ENCODE measurements around the gene ARSG. TPM values are rescaled to one million over a fixed set of nuclear protein-coding genes. Genes with fewer than 3 reads are reported as not detected.
"Not testable (repeated sequence)": the region's sequence is repeated elsewhere in the genome, so short reads cannot be mapped to it uniquely, and the experiment has no call there.

The ARSG gene
- total RNA-seq, 2 donors from 2014 or later = 1.8 to 12.1 TPM

DNA sequence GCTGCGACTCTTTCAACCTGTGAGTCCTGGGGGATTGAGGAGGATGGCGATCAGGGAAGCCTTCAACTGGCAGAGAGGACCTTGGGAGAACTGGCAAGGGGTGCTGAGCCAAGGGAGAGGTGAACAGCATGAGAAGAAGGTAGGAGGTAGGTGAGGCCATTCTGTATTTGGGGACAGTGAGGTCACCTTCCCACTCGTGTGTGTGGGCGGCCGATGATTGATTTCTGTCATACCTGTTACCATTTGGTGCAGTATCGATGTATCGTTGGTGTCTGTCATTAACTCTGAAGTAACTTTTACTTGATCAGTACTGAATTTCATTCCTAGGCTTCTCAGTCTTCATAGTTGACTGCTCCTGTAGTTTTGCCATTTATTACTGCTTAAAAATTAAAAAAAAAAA is 3.8 kb downstream of the ARSG start:
- DNase-seq (ENCODE audit: low spot score in 2 of 2) (no peak), ATAC-seq (no peak)
- H3K36me3 Mint-ChIP-seq = peaks cover 0 to 6% of the 10 kb centered on the region in 2 donors
- H3K9me3 Mint-ChIP-seq = no peaks in the 10 kb centered on the region
- no peak overlapping the region for H3K27ac Mint-ChIP-seq

DNA sequence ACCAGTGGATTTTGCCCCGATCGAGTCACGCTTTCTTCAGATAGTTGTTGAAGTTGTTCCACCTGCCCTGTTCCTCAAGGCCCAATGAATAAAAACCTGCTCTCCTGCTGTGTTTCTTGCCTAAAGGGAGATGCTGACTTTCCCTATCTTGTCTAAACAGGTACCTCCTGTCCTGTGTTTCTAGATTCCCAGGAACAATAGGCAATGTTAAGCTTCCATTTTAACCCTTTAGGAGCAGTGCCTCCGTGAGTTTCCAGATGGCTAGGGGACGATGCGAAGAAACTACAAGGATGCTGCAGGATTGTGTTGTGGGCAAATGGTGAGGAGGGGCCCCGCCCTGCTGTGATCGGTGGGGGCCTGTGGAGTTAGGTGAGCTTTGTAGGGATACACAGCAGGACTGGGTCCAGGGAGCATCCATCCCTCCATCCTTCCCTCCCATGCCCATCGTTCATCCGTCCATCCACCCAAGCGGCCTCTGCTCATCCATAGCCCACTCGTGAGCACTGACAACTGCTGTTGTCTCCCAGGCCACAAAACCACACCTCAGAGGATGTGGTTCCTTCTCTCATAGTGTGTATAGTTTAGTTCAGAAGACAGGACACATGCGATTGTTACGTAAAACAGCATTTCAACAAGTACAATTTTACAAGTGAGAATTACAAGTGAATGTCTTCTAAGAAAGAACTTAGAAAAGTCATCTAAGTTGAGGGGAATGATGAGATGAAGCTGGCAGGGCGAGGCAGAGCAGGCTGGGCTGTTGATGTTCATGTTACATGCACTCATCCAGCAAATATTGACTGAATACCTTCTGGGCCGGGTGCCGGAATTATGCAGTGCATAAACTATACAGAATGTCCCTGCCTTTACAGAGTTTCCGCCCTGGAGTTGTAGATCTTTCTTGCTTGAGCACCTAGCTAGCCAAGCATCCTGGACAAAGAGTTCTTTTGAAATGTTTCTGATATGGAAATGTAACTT is 5.2 kb downstream of the ARSG start:
- H3K36me3 Mint-ChIP-seq = no peaks in the 10 kb centered on the region
- peak in 1 of 2 donors; percentile 53 for ATAC-seq
- no peak for DNase-seq (ENCODE audit: low spot score in 2 of 2)
- peak overlapping the region; percentile 19 to 50 for H3K27ac Mint-ChIP-seq
- no peaks in the 10 kb centered on the region for H3K9me3 Mint-ChIP-seq

DNA sequence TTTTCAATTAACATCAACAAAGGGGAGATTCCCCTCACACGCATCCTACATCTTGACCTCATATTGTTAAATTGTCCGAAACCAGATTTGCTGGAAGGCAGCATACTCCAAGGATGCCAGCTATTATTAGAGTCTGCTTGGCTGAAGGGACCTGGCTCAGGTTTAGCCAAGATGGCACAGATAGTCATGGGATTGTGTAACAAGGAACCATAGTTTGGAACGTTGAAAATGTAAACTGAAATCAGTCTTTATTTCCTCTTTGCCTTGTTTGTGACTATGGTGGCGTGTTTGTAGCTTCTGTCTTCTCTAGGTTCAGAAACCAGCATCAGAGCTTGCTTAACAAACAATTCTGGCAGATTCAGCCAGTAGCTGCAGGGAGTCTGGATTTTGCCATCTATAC is 5.9 kb downstream of the ARSG start:
- Mint-ChIP-seq H3K36me3 (no peaks in the 10 kb centered on the region), H3K27ac (peak overlapping the region in 1 of 2 donors; percentile 50), H3K9me3 (no peaks in the 10 kb centered on the region)
- no peak for DNase-seq (ENCODE audit: low spot score in 2 of 2)
- ATAC-seq = no peak

DNA sequence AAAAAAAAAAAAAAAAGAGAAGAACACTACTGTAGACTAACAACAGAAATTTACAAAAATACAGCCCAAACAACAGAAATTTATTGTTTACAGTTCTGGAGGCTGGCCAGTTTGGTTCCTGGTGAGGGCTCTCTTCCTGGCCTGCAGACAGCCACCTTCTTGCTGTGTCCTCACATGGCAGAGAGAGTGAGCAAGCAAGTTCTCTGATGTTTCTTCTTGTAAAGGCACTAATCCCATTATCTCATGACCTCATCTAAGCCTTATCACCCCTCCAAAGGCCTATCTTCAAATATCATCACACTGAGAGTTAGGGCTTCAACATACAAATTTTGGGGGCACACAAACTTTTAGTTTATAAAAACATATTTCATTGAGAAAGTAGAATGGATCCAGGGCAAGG is 7.3 kb downstream of the ARSG start:
- no peaks in the 10 kb centered on the region for H3K36me3 Mint-ChIP-seq
- ATAC-seq (no peak), DNase-seq (ENCODE audit: low spot score in 2 of 2) (no peak)
- H3K27ac Mint-ChIP-seq = no peak overlapping the region
- no peaks in the 10 kb centered on the region for H3K9me3 Mint-ChIP-seq

DNA sequence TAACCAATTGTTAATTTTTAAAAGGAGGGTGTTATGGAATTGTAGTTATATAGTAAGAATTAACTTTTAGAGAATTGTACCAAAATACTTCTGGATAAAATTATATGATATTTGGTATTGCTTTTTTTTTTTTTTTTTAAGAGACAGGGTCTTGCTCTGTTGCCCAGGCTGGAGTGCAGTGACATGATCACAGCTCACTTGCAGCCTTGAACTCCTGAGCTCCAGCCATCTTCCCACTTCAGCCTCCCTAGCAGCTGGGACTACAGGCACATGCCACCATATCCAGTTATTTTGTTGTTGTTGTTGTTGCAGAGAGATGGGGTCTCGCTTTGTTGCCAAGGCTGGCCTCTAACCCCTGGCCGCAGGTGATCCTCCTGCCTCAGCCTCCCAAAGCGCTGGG is 8.5 kb downstream of the ARSG start:
- Mint-ChIP-seq H3K36me3 (no peaks in the 10 kb centered on the region), H3K9me3 (no peaks in the 10 kb centered on the region), H3K27ac (no peak overlapping the region)
- DNase-seq (ENCODE audit: low spot score in 2 of 2) (no peak), ATAC-seq (no peak)

DNA sequence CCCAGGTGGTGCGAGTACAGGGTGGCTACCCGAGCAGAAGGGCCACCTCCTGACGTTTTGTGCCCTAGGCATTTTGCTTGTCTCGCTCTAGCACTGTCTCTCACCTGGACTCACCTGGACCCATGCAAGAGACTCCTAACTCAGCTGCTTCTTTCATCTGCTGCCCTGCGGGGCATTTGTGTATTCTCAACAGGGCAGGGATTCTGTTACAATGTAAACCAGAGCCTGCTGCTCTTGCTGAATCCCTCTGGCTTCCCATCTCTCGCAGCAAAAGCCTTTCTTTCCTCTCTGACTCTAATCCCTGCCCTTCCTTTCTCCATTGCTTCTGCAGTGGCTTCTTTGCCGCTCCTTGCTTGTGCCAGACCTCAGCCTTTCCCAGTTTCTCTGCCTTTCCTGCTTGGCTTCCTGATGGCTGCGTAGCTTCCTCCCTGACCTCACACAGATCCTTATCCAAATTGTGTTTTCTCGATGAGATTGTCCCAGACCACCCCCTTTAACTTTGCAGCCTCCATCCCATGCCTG is 10.2 kb downstream of the ARSG start:
- Mint-ChIP-seq H3K27ac (no peak overlapping the region), H3K36me3 (no peaks in the 10 kb centered on the region), H3K9me3 (no peaks in the 10 kb centered on the region)
- ATAC-seq (no peak), DNase-seq (ENCODE audit: low spot score in 2 of 2) (no peak)

DNA sequence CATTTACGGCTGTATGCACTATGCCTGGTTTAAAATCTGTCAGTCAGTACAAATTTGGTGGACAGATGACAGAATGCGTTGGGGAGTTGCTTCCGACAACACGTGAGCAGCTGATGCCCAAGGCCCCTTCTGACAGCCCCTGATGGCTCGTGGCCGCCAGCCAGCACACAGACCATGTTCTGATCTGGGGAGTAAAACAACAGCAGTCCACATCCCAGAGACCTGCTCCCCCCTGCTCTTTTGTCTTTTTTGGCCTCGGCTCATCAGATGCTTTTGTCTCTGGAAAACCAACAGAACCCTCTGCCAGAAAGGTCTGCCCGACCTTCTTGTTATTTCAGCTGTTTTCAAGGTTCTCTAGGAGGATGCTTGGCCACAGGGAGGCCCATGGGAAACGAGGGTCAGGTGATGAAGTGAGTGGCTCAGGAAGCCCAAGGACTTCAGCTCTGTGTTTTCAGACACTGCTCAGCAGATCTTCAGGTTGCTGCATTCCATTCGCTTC is 10.8 kb downstream of the ARSG start:
- Mint-ChIP-seq H3K9me3 (no peaks in the 10 kb centered on the region), H3K27ac (peak overlapping the region in 1 of 2 donors; percentile 51), H3K36me3 (peaks cover 0 to 4% of the 10 kb centered on the region in 2 donors)
- ATAC-seq = no peak
- no peak for DNase-seq (ENCODE audit: low spot score in 2 of 2)

DNA sequence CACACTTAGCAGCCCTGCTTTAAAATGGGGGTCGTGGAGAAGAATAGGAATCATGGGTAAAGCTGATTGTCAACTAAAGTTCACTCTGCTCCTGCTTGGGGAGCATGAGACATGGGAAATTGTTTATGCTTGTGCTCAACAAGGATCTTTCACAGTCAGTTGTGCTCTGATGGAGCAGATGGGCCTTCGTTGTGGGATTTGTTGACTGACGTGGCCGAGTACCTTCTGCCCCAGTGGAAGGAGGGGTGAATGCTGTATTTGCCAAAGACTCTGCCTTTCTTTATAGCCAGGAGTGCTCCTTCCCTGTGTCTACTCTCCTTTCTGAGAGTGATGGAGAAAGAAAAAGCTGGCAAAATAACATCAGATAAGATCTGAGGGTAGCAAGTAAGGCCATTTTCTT is 11.4 kb downstream of the ARSG start:
- H3K27ac Mint-ChIP-seq = peak overlapping the region in 1 of 2 donors; percentile 51
- no peaks in the 10 kb centered on the region for H3K9me3 Mint-ChIP-seq
- DNase-seq (ENCODE audit: low spot score in 2 of 2) = no peak
- no peak for ATAC-seq
- H3K36me3 Mint-ChIP-seq = peaks cover 0 to 10% of the 10 kb centered on the region in 2 donors

DNA sequence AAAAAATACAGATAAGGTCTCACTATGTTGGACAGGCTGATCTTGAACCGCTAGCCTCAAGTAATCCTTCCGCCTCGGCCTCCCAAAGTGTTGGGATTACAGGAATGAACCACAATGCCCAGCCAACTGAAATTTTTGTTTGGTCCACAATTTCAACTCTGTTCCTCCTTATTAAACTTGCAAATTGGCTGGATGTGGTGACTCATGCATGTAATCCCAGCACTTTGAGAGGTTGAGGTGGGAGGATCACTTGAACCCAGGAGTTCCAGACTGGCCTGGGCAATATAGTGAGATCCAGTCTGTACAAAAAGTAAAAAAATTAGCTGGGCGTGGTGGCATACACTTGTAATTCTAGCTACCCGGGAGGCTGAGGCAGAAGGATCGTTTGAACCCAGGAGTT is 13.4 kb downstream of the ARSG start:
- ATAC-seq (no peak), DNase-seq (ENCODE audit: low spot score in 2 of 2) (no peak)
- no peak overlapping the region for H3K27ac Mint-ChIP-seq
- peaks cover 4 to 17% of the 10 kb centered on the region in 2 donors for H3K36me3 Mint-ChIP-seq
- H3K9me3 Mint-ChIP-seq = no peaks in the 10 kb centered on the region

DNA sequence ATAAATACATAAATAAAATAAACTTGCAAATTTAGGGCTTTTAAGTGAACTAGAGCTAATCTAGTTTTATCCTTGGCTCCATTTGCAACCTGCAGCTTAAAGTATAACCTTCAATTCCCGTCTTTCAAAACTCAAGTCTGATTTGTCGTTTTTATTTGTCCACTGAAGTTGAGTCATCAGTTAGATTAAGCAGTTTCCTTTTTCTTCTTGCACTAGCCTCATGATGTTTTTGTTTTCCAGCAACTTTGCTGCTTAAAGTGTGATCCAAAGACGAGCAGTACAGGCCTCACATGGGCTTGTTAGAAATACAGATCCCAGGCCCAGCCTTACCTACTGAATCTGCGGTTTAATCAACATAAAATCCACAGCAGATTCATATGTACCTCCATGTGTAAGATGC is 13.8 kb downstream of the ARSG start:
- no peak for ATAC-seq
- Mint-ChIP-seq H3K27ac (no peak overlapping the region), H3K36me3 (peaks cover 4 to 17% of the 10 kb centered on the region in 2 donors), H3K9me3 (no peaks in the 10 kb centered on the region)
- no peak for DNase-seq (ENCODE audit: low spot score in 2 of 2)

DNA sequence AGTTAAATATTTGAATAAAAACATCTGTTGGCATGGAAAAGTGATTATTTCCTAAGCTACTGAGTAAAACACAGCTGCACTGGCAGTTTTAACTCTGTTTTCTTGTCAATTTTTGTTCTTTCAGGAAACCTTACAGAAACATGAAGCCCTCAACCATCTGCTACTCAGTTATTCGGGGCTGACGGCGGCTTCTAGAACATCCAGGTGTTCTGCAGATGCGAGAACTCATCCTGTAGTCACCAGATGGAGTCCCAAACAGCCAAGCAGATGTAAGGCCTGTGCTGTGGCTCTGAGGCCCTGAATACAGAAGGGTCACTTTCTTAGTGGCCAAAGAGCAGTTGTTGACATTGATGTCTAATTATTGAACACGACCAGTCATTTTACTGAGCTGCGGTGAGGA is 15.5 kb downstream of the ARSG start:
- Mint-ChIP-seq H3K27ac (no peak overlapping the region), H3K36me3 (peaks cover 4 to 25% of the 10 kb centered on the region in 2 donors), H3K9me3 (no peaks in the 10 kb centered on the region)
- no peak for ATAC-seq
- no peak for DNase-seq (ENCODE audit: low spot score in 2 of 2)

DNA sequence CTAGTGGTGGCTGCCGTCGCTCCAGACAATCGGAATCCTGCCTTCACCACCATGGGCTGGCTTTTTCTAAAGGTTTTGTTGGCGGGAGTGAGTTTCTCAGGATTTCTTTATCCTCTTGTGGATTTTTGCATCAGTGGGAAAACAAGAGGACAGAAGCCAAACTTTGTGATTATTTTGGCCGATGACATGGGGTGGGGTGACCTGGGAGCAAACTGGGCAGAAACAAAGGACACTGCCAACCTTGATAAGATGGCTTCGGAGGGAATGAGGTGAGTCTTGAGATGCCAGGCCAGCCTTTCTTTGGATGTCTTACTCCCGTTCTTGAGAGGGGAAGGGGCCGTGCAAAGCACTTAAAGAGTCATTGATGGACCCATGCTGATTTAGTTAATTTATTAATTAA is 16.1 kb downstream of the ARSG start:
- ATAC-seq (no peak), DNase-seq (ENCODE audit: low spot score in 2 of 2) (no peak)
- H3K9me3 Mint-ChIP-seq = no peaks in the 10 kb centered on the region
- peaks cover 4 to 25% of the 10 kb centered on the region in 2 donors for H3K36me3 Mint-ChIP-seq
- no peak overlapping the region for H3K27ac Mint-ChIP-seq

DNA sequence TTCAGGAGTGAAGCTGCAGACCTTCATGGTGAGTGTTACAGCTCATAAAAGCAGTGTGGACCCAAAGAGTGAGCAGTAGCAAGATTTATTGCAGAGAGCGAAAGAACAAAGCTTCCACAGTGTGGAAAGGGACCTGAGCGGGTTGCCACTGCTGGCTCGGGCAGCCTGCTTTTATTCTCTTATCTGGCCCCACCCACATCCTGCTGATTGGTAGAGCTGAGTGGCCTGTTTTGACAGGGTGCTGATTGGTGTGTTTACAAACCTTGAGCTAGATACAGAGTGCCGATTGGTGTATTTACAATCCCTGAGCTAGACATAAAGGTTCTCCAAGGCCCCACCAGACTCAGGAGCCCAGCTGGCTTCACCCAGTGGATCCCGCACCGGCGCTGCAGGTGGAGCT is 17.2 kb downstream of the ARSG start:
- not testable (repeated sequence) for DNase-seq (ENCODE audit: low spot score in 2 of 2); ATAC-seq; H3K9me3 Mint-ChIP-seq; H3K27ac Mint-ChIP-seq
- H3K36me3 Mint-ChIP-seq = peaks cover 4 to 25% of the 10 kb centered on the region in 2 donors

DNA sequence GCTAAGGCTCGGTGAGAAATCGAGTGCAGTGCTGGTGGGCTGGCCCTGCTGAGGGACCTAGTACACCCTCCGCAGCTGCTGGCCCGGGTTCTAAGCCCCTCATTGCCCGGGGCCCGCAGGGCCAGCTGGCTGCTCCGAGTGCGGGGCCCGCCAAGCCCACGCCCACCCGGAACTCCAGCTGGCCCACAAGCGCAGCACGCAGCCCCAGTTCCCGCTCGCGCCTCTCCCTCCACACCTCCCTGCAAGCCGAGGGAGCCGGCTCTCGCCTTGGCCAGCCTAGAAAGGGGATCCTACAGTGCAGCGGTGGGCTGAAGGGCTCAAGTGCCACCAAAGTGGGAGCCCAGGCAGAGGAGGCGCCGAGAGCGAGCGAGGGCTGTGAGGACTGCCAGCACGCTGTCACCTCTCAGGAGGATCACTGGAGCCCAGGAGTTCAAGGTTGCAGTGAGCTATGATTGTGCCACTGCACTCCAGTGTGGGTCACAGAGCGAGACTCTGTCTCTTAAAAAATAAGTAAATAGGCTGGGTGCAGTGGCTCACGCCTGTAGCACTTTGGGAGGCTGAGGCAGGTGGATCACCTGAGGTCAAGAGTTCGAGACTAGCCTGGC is 17.9 kb downstream of the ARSG start:
- not testable (repeated sequence) for H3K9me3 Mint-ChIP-seq; H3K27ac Mint-ChIP-seq; ATAC-seq; DNase-seq (ENCODE audit: low spot score in 2 of 2)
- peaks cover 4 to 25% of the 10 kb centered on the region in 2 donors for H3K36me3 Mint-ChIP-seq

DNA sequence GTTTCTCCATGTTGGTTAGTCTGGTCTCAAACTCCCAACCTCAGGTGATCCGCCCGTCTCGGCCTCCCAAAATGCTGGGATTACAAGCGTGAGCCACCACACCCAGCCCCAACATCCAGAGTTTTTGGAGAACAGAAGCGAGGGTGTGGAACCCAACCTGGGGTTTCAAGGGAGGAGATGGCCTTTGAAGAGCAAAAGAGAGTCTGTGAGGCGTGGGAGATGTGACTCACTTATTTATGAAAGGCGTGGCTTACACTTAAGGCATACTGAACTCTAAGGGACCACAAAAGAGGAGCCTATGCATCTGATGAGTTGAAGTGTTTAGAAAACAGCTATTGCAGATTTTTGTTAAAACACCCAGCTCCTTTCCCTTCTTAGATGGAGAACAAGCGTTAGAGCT is 18.9 kb downstream of the ARSG start:
- DNase-seq (ENCODE audit: low spot score in 2 of 2) (no peak), ATAC-seq (peak; percentile 50 to 96)
- H3K27ac Mint-ChIP-seq = peak overlapping the region in 1 of 2 donors; percentile 32
- no peaks in the 10 kb centered on the region for H3K9me3 Mint-ChIP-seq
- peaks cover 4 to 25% of the 10 kb centered on the region in 2 donors for H3K36me3 Mint-ChIP-seq

DNA sequence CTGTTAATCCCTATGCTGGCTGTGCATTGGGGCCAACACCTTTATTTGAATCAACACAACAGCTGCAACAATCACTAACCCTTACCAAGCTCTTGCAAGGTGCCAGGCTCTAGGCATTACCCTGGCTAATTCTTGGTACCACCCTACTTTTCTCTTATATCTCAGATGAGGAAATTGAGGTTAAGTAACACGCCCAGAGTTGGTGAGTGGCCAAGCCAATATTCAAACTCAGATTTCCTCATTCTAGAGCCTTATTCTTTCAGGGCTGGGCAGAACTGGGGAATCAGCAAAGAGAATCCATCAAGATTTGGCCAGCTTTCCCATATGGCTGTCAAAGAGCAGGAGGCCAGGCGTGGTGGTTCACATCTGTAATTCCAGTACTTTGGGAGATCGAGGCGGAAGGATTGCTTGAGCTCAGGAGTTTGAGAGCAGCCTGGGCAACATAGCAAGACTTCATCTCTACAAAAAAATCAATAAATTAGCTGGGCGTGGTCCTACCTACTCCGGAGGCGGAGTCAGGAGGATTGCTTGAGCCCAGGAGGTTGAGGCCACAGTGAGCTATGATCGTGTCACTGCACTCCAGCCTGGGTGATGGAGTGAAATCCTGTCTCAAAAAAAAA is 23.7 kb downstream of the ARSG start:
- no peak overlapping the region for H3K27ac Mint-ChIP-seq
- no peak for DNase-seq (ENCODE audit: low spot score in 2 of 2)
- peaks cover 0 to 5% of the 10 kb centered on the region in 2 donors for H3K9me3 Mint-ChIP-seq
- ATAC-seq = no peak
- peaks cover 0 to 8% of the 10 kb centered on the region in 2 donors for H3K36me3 Mint-ChIP-seq

DNA sequence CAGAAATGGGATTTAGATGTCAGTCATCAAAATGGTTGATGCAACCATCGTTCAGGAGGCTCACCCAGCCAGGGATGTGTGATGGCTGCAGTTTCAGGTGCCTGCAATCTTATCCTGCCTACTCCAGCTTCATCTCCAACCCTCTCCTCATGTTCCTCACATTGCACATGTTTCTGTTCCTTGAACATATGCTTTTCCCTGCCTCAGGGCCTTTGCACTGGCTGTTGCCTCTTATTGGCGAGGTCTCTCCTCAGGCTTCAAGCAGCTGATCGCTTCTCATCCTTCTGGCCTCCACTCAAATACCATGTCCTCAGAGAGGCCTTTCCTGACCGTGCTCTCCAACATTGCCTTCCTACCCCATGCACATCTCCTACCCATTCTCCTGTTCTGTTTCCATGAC is 24.6 kb downstream of the ARSG start:
- ATAC-seq (no peak), DNase-seq (ENCODE audit: low spot score in 2 of 2) (no peak)
- H3K36me3 Mint-ChIP-seq = peaks cover 0 to 5% of the 10 kb centered on the region in 2 donors
- H3K9me3 Mint-ChIP-seq = peaks cover 0 to 5% of the 10 kb centered on the region in 2 donors
- H3K27ac Mint-ChIP-seq = no peak overlapping the region

Measured in activated naive CD4-positive, alpha-beta T cell treated with anti-CD3 and anti-CD28 coated beads, Interleukin-2, amount 50 U/mL, for 72 hours (primary cell).